HL-60 (cell line): ENCODE results near the gene MAN2A2.

Experiments used
- DNase-seq, 2 experiments: peaks; one replicate each; pipeline ENCODE4 v3.0.0-alpha.2; 2010 to 2020; ENCODE audit warnings: low read depth in 1 of 2, low spot score in 1 of 2
- H3K27ac ChIP-seq: fragments of 250-450 bp; sonication (Bioruptor Pico); replicated peaks from 2 replicates; pipeline ENCODE4 v1.5.1; 2020; ENCODE audit warnings: mild to moderate bottlenecking, moderate library complexity
- H3K27me3 ChIP-seq: fragments of 250-450 bp; sonication (Bioruptor Pico); 2 replicates; pipeline ENCODE4 v1.5.1; 2021; ENCODE audit warnings: mild to moderate bottlenecking, moderate library complexity; ENCODE audit not compliant: insufficient read depth, poor library complexity, severe bottlenecking
- H3K4me3 ChIP-seq: replicated peaks from 2 replicates; pipeline ENCODE4 v1.5.1; 2011; ENCODE audit warnings: mild to moderate bottlenecking, control low read depth, low read length; ENCODE audit not compliant: insufficient read depth
- CTCF ChIP-seq: IDR thresholded peaks from one replicate; pipeline ENCODE4 v1.5.1; 2011; ENCODE audit warnings: low read length, control low read depth, inconsistent platforms; ENCODE audit not compliant: insufficient read depth
- GABPA ChIP-seq: IDR thresholded peaks from 2 replicates; pipeline ENCODE4 v1.6.1; 2012; ENCODE audit warnings: low read depth
- POLR2AphosphoS5 ChIP-seq: IDR thresholded peaks from 2 replicates; pipeline ENCODE4 v1.6.1; 2012; ENCODE audit warnings: low read depth
- REST ChIP-seq: IDR thresholded peaks from 2 replicates; pipeline ENCODE4 v1.6.1; 2012; ENCODE audit warnings: low read depth; ENCODE audit not compliant: insufficient replicate concordance
- SPI1 ChIP-seq: IDR thresholded peaks from 2 replicates; pipeline ENCODE4 v1.6.1; 2012; ENCODE audit warnings: low read depth, mild to moderate bottlenecking, borderline replicate concordance

The MAN2A2 gene

GRCh38 chr15:90960298-90961091, 57.4 kb downstream of the MAN2A2 start:
- no peak overlapping the region for H3K4me3 ChIP-seq
- H3K27ac ChIP-seq: no peak overlapping the region
- no peak for DNase-seq
- no peaks in the 10 kb centered on the region for H3K27me3 ChIP-seq
- no peak for TF ChIP-seq SPI1
- no peak for TF ChIP-seq POLR2AphosphoS5
- no peak for TF ChIP-seq CTCF
- no peak for TF ChIP-seq REST
- TF ChIP-seq GABPA: no peak

GRCh38 chr15:90962021-90962420, 58.9 kb downstream of the MAN2A2 start:
- Histone ChIP-seq H3K27me3 (no peaks in the 10 kb centered on the region), H3K4me3 (no peak overlapping the region), H3K27ac (no peak overlapping the region)
- DNase-seq: no peak
- TF ChIP-seq POLR2AphosphoS5 (no peak), SPI1 (no peak)

GRCh38 chr15:90966262-90966661, 63.2 kb downstream of the MAN2A2 start:
- H3K27me3 ChIP-seq: no peaks in the 10 kb centered on the region
- no peak overlapping the region for H3K27ac ChIP-seq
- TF ChIP-seq POLR2AphosphoS5: peak; percentile 13; the same call in 1 of the 2 replicates
- no peak for TF ChIP-seq SPI1
- TF ChIP-seq GABPA: no peak
- no peak for DNase-seq
- no peak overlapping the region for H3K4me3 ChIP-seq

- no peaks in the 10 kb centered on the region for H3K27me3 ChIP-seq
- H3K4me3 ChIP-seq: no peak overlapping the region
- TF ChIP-seq CTCF (no peak), REST (no peak), POLR2AphosphoS5 (no peak), SPI1 (no peak), GABPA (no peak)
- H3K27ac ChIP-seq: no peak overlapping the region
- no peak for DNase-seq
Observed at GRCh38 chr15:90967206-90967605, 64.1 kb downstream of the MAN2A2 start.

GRCh38 chr15:90968434-90968833, 65.3 kb downstream of the MAN2A2 start:
- Histone ChIP-seq H3K27me3 (no peaks in the 10 kb centered on the region), H3K4me3 (no peak overlapping the region), H3K27ac (no peak overlapping the region)
- DNase-seq: no peak
- no peak for TF ChIP-seq REST
- no peak for TF ChIP-seq GABPA
- no peak for TF ChIP-seq SPI1
- no peak for TF ChIP-seq POLR2AphosphoS5
- no peak for TF ChIP-seq CTCF
